Measurements from ENCODE around the gene NCAM1.

DNA sequence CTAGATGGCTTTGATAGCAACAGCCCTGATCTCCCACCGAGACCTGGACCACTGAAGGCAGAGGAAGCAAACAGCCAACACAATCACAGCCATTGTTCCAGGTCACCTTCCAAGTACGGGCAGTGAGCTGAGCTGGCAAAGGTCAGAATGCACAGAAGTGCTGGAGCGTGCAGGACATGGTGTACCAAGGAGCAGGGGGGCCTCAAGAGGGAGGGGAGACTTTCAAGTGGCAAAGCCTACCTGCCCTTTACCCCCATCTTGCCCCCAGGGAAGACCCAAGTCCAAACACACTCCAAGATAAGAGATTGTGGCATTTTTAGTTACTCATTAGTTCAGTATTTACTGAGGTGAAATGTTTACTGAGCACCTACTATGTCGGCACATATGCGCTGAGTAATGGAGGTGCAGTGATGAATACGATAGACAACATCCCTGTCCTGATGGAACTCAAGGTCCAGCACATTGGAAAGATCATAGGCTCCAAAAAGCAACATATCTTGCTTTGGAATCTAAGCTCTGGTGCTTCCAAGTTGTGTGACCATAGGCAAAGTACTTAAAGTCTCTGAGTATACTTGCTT is 327.2 kb downstream of the NCAM1 start:
- TF ChIP-seq, protein P1, sequence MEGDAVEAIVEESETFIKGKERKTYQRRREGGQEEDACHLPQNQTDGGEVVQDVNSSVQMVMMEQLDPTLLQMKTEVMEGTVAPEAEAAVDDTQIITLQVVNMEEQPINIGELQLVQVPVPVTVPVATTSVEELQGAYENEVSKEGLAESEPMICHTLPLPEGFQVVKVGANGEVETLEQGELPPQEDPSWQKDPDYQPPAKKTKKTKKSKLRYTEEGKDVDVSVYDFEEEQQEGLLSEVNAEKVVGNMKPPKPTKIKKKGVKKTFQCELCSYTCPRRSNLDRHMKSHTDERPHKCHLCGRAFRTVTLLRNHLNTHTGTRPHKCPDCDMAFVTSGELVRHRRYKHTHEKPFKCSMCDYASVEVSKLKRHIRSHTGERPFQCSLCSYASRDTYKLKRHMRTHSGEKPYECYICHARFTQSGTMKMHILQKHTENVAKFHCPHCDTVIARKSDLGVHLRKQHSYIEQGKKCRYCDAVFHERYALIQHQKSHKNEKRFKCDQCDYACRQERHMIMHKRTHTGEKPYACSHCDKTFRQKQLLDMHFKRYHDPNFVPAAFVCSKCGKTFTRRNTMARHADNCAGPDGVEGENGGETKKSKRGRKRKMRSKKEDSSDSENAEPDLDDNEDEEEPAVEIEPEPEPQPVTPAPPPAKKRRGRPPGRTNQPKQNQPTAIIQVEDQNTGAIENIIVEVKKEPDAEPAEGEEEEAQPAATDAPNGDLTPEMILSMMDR (IDR thresholded peaks at IDR 0.05; ENCODE audit: low read depth, low read length), result no peak
- no peak for TF ChIP-seq EZH2phosphoT487 (IDR thresholded peaks at IDR 0.05; ENCODE audit: low read depth)
